ENCODE results near the gene PDE4D.

- no peak for TF ChIP-seq CTCF (IDR thresholded peaks at IDR 0.05)
- no peak for TF ChIP-seq POLR2A (IDR thresholded peaks at IDR 0.05)
Measured at GRCh38 chr5:59287361-59287760, 606.2 kb downstream of the PDE4D start.

All from esophagus squamous epithelium (tissue), 4 donors.